IMR-90 (cell line): ENCODE measurements around the gene GTF3C4.

Source experiments
- CEBPB ChIP-seq: IDR thresholded peaks from 2 replicates; pipeline ENCODE4 v1.6.1; 2012; ENCODE audit warnings: low read depth, low read length, improper control_type of control experiment
- MXI1 ChIP-seq: IDR thresholded peaks from 2 replicates; pipeline ENCODE4 v1.6.1; 2012; ENCODE audit warnings: low read depth, mild to moderate bottlenecking, low read length, moderate library complexity, borderline replicate concordance
- POLR2A ChIP-seq: IDR thresholded peaks from 2 replicates; pipeline ENCODE4 v1.6.1; 2012; ENCODE audit warnings: mild to moderate bottlenecking, low read depth, low read length
- RCOR1 ChIP-seq: IDR thresholded peaks from 2 replicates; pipeline ENCODE4 v1.6.1; 2012; ENCODE audit warnings: mild to moderate bottlenecking, low read length, improper control_type of control experiment; ENCODE audit not compliant: insufficient replicate concordance
- USF2 ChIP-seq: fragments of 150-350 bp; IDR thresholded peaks from 2 replicates; pipeline ENCODE4 v1.6.1; 2017; ENCODE audit warnings: mild to moderate bottlenecking, antibody characterized with exemption, low read length, low read depth

- TF ChIP-seq USF2 (no peak), CEBPB (no peak), POLR2A (no peak), MXI1 (no peak), RCOR1 (no peak)
Measured at GRCh38 chr9:132743931-132744479, 73.7 kb downstream of the GTF3C4 start.
